HG02981 (cell line): ENCODE data around the gene TRAF3IP1.
A peak's percentile ranks its signal among the peaks of the same experiment; 100 is the strongest.

ENCODE experiments used
- ATAC-seq: cut with Tn5 transposase; IDR thresholded peaks from one replicate; pipeline ENCODE4 v1.9.1; 2021; ENCODE audit warnings: mild to moderate bottlenecking, moderate library complexity; ENCODE audit not compliant: unreplicated experiment

TRAF3IP1 gene

GRCh38 chr2:238424313-238424700 is 104.0 kb downstream of the TRAF3IP1 start:
- ATAC-seq = no peak

DNA sequence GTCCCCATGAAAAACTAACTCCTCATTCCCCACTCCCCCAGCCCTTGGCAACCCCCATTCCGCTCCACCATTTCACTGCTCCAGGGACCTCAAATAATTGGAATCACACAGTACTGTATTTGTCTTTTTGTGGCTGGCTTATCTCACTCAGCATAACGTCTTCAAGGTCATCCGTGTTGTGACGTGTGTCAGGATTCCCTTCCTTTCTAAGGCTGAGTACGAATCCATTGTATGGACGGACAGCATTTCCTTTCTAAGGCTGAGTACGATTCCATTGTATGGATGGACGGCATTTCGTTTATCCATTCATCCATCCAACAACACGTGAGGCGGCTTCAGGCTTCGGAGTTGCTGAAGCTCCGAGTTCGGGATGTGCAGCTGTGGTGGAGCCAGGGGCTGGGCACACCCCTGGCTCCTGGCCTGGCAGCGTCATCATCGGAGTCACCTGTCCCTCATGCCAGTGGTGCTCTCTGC is 105.2 kb downstream of the TRAF3IP1 start:
- ATAC-seq = no peak

- ATAC-seq = peak; percentile 5
Measured at GRCh38 chr2:238425979-238426567, 105.8 kb downstream of the TRAF3IP1 start.

DNA sequence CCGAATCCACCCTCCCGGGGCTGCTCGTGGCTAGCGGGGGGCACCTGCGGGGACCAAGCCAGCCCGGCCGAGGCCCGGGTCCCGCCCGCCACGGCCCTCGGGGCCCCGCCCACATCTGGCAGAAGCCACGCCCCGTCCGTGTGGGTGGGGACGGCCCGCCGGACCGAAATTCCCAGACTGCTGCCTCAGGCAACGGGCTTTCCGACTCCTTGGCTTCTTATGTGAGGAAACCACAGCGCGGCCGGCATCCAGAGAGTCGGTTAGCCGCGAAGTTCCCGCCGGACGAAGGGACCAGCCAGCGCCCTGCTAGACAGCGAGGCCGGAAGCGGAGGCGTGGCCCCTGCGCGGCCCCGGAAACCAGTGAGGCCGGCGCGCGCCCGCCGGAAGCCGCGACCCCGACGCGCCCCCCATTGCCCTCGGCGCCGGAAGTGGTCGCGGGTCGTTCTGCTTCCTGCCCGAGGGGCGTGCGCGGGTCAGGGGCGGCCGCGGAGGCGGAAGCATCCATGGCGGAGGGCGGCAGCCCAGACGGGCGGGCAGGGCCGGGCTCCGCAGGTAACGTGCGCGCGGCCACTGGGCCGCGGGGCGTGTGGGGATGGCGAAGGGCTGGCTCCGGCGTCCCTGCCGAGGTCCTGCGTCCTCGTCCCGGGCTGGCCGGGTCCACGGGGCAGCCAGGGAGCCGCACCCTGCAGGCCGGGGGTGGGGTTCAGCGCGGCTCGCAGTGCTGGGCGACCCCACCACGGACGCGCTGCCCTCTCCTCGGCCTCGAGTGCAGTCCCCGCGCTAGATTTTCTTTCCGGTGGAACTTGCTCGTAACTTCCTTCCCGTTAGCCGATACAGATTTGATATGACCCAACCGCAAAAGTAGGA is 106.5 kb downstream of the TRAF3IP1 start, which contains the start of gene ASB1:
ASB1 (plus strand) TSS at position 360 of the 867 bp plus-strand sequence; CDS start at position 504, 144 bp downstream.
- peak; percentile 80 for ATAC-seq

GRCh38 chr2:238427435-238428162 is 107.3 kb downstream of the TRAF3IP1 start:
- peak; percentile 1 for ATAC-seq

DNA sequence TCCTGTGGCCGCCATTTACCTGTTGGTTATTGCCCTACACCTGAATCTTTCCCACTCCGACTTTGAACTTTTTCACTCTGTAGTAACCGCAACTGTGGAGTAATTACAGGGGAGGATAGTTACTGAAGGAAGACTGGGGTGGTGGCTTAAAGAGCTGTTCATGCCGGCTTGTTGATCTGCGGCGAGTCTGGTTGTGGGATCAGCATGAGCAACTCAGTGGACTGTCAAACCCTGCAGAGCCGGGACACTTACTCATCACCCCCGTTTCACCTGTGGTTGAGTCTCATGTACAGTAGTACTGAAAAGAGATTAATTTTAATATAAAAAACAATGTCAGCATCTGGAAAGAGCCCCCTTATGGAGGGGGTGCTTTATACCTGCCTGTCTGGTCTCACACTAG is 108.5 kb downstream of the TRAF3IP1 start:
- no peak for ATAC-seq

GRCh38 chr2:238430781-238431180 is 110.5 kb downstream of the TRAF3IP1 start:
- no peak for ATAC-seq

- no peak for ATAC-seq
Measured at GRCh38 chr2:238431456-238431855, 111.1 kb downstream of the TRAF3IP1 start.

DNA sequence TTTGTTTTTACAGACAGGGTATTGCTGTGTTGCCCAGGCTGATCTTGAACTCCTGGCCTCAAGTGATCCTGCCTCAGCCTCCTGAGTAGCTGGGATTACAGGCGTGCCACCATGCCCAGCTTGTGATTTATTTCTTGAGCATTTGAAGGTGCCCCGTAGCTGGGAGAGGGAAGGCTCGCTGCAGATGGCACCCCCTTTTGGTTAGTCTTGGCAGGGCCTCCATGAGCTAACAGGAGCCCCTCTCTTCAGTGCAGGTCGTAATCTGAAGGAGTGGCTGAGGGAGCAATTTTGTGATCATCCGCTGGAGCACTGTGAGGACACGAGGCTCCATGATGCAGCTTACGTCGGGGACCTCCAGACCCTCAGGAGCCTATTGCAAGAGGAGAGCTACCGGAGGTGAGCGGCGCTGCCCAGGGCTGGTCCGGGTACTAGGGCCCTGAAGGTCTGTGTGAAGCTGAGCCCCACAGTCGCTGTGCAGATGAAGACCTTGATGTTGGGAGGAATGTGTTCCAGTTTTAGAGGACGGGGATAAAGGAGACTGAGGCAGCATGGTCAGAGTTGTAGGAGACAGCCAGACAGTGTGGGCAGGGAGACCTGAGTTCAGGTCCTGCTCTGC is 113.1 kb downstream of the TRAF3IP1 start:
- ATAC-seq = no peak

DNA sequence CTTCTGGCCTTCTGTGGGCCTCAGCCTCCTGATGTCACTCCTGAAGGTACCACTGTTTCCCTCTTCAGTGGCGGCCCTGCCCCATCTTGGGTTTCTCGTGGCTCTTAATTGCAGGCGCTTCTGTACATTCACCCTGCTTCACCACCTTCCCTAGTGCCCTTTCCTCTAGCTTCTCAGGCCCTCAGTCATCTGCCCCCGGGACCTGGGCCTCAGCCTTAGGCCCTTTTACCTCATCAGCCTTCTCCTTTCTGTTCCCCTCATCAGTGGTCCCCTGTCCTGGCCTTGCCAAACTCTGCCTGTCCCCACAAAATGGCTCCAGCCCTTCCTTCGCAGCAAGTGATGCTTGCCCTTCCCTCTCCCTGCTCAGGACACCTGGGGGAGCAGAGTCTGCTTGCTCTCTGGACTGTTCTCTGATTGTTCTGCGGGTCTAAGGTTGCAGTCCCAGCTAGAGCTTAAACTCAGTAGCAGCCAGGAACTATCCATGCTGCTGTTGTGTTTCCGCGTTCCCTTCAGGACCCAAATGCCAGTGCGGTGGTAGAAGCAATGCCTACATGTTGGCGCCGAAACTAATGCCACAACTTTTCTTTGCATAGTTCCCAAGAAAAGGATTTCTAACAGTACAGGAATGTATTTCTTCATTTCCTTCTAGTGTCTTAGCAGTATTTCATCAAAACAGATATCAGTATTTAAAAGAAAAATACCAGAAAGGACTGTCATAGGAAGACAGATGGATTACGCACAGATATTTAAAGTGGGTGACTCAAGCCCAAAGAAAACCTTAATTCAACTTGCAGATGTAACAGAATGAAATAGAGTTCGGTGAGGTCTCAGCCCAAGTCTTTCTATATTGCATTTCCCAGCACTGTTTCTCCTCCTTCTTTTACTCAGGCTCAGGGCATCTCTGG is 113.9 kb downstream of the TRAF3IP1 start:
- no peak for ATAC-seq

- no peak for ATAC-seq
Measured at GRCh38 chr2:238434846-238435751, 114.8 kb downstream of the TRAF3IP1 start.

DNA sequence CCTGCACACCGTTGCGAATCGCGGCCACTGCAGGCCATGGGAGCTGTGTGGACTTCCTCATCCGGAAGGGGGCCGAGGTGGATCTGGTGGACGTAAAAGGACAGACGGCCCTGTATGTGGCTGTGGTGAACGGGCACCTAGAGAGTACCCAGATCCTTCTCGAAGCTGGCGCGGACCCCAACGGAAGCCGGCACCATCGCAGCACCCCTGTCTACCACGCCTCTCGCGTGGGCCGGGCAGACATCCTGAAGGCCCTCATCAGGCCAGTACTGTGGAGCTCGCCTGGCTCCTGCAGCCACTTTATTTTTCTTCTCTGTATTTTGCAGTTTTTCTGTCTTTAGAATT is 115.4 kb downstream of the TRAF3IP1 start:
- ATAC-seq = no peak

DNA sequence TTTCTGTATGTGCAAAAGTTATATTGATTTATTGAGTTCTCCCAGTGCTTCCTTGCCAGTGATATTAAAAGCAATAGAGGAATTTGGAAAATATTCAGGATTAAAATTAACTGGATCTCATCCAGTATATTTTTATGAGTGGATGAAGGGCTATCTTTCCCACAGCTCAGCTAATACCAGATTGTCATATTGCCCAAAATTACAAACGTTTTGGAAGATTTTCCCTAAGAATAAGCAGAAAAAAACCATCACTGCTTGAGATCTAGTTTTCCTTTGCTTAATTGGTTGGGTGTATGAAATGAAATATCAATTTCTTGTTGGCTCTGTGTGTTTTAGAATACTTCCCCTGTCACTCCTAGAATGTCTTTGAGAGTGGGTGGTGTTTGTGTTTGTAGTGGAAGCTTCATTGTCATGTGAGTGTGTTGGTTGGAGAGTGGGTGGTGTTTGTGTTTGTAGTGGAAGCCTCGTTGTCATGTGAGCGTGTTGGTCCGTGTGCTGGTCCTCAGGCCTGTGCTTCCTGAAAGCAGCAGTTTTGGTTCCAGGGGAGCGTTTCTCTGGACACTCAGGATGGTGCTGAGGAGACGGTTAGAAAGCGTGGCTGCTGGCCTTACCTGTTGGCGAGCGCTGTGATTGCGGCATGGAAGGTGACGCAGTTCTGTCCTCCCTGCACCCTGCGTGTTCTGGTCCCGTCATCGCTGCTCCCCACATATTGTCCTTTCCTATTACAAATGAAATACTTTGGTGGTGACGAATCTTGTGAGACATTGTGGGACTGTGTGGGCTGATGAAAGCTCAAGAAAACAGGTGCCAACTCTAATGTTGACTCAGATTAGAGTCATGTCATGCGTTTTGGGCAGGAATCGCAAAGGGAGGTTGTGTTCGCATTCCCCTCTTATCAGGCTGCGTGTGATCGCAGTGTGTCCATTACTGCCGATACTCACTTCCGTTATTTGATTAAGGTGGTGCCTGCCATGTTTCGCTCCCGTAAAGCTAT is 118.8 kb downstream of the TRAF3IP1 start:
- no peak for ATAC-seq

- no peak for ATAC-seq
Measured at GRCh38 chr2:238439917-238440316, 119.6 kb downstream of the TRAF3IP1 start.

DNA sequence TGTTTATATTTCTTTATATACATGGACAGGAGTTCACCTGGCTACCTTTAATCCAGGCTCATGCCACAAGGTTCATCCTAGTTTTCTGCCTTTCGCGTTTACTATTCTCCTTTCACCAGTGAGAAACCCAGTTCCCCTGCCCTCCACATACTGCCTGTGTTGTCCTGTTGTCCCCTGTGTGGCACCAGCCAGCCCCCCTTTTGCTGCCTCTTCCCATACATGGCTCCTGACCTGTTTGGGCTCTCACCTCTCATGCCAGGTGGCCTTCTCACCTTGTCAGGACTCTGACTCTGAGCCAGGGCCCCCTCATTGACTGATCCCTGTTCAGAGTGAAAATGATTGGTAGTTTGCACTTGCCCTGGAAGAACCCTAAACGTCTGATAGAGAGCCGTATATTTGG is 120.0 kb downstream of the TRAF3IP1 start:
- ATAC-seq = no peak

GRCh38 chr2:238440767-238441166 is 120.4 kb downstream of the TRAF3IP1 start:
- ATAC-seq = no peak

DNA sequence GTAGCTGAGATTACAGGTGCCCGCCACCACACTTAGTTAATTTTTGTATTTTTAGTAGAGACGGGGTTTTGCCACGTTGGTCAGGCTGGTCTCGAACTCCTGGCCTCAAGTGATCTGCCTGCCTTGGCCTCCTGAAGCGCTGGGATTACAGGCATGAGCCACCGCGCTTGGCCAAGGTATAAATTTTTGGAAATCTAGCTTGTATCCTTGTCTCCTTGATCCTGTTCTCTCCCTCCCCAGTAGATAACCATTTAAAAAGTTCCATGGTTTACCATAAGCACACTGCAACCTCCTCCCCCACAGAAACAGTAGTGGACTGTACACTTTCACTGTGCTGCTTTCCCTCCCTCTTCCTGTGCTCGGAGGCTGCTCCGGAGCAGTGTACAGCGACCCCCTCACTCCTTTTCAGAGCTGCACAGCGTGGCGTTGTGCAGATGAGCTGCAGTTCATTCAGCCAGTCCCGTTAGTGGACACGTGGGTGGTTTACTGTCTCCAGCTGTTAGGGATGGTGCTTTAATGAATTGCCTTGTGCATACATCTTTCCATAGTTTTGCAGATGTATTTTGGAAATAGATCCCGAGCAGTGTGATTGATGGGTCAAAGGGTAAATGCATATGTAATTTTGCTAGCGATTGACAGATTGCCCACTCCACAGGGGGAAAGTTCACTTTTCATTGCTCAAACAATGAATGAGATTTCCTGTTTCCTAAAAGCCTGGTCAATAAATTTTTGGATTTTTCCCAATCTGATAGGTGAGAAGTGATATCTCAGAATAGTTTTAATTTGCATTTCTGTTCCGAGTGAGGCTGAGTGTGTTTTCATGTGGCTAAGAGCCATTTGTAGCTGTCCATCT is 121.2 kb downstream of the TRAF3IP1 start:
- ATAC-seq = no peak
